ENCODE data around the gene NAPA.

DNA sequence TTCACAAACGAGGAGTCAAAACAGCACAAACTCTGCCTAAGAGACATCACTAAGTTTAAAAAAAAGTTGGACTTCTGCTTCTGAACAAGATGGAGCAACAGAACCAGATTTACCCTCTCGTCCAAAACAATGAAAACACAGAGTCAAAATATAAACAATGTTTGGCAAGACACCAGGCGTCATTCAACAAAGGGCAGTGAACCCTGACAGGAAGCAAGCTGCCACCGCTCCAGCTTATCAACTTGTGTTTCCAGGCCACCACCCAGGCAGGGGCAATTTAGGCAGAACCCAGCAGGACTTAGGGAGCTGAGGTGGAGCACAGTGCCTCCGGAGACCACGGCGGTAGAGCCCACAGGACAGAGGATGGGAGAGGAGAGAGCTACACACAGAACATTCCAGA is 8.6 kb upstream of the NAPA start:
- TF ChIP-seq, protein P1, sequence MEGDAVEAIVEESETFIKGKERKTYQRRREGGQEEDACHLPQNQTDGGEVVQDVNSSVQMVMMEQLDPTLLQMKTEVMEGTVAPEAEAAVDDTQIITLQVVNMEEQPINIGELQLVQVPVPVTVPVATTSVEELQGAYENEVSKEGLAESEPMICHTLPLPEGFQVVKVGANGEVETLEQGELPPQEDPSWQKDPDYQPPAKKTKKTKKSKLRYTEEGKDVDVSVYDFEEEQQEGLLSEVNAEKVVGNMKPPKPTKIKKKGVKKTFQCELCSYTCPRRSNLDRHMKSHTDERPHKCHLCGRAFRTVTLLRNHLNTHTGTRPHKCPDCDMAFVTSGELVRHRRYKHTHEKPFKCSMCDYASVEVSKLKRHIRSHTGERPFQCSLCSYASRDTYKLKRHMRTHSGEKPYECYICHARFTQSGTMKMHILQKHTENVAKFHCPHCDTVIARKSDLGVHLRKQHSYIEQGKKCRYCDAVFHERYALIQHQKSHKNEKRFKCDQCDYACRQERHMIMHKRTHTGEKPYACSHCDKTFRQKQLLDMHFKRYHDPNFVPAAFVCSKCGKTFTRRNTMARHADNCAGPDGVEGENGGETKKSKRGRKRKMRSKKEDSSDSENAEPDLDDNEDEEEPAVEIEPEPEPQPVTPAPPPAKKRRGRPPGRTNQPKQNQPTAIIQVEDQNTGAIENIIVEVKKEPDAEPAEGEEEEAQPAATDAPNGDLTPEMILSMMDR (IDR thresholded peaks at IDR 0.05): no peak
- TF ChIP-seq POLR2A (IDR thresholded peaks at IDR 0.05): no peak

Data from uterus (tissue), 2 donors.